HepG2 (cell line): Measurements from ENCODE around the gene RTF1. TPM values are rescaled to one million over a fixed set of nuclear protein-coding genes. Genes with fewer than 3 reads are reported as not detected.

Experiments
- BATF2 ChIP-seq: sonication (generic); formaldehyde crosslinking; IDR thresholded peaks from 2 replicates; pipeline ENCODE4 v1.8.0; 2022; ENCODE audit warnings: mild to moderate bottlenecking, missing genetic modification reagents, moderate library complexity
- CTCF ChIP-seq: sonication (generic); formaldehyde crosslinking; IDR thresholded peaks from 2 replicates; pipeline ENCODE4 v1.5.0; 2020; ENCODE audit warnings: mild to moderate bottlenecking, missing genetic modification reagents, moderate library complexity
- GABPA ChIP-seq, 2 experiments: IDR thresholded peaks; 2 replicates each; pipeline ENCODE4 v1.6.1; 2011 to 2016; ENCODE audit warnings: low read depth in 2 of 2, low read length in 1 of 2, missing biosample characterization in 1 of 2, missing genetic modification characterization in 1 of 2
- HOXD1 ChIP-seq: sonication (generic); formaldehyde crosslinking; IDR thresholded peaks from 2 replicates; pipeline ENCODE4 v1.5.0; 2020; ENCODE audit warnings: missing genetic modification reagents
- IRF1 ChIP-seq: sonication (generic); formaldehyde crosslinking; IDR thresholded peaks from 2 replicates; pipeline ENCODE4 v1.4.0; 2020; ENCODE audit warnings: low read depth, mild to moderate bottlenecking, missing genetic modification reagents
- ISX ChIP-seq: sonication (generic); formaldehyde crosslinking; conservative IDR thresholded peaks from 2 replicates; pipeline ENCODE4 v1.5.0; 2020; ENCODE audit warnings: missing genetic modification reagents
- KDM5B ChIP-seq: sonication (generic); formaldehyde crosslinking; IDR thresholded peaks from 2 replicates; pipeline ENCODE4 v1.4.0; 2020; ENCODE audit warnings: missing genetic modification reagents, mild to moderate bottlenecking, borderline replicate concordance
- MXD4 ChIP-seq: IDR thresholded peaks from 2 replicates; pipeline ENCODE4 v1.6.1; 2016; ENCODE audit warnings: mild to moderate bottlenecking, missing biosample characterization, missing genetic modification reagents
- NBN ChIP-seq: fragments of 450-650 bp; conservative IDR thresholded peaks from 2 replicates; pipeline ENCODE4 v1.6.1; 2017
- NFRKB ChIP-seq: fragments of 450-650 bp; IDR thresholded peaks from 2 replicates; pipeline ENCODE4 v1.6.1; 2017
- POLR2AphosphoS5 ChIP-seq: IDR thresholded peaks from 2 replicates; pipeline ENCODE4 v1.6.1; 2012; ENCODE audit warnings: low read depth, low read length
- SMYD3 ChIP-seq: sonication (generic); formaldehyde crosslinking; IDR thresholded peaks from 2 replicates; pipeline ENCODE4 v1.8.1; 2023; ENCODE audit warnings: mild to moderate bottlenecking, missing genetic modification reagents
- TEF ChIP-seq: sonication (generic); formaldehyde crosslinking; IDR thresholded peaks from 2 replicates; pipeline ENCODE4 v1.5.0; 2020; ENCODE audit warnings: missing genetic modification reagents
- ZBTB43 ChIP-seq: sonication (generic); formaldehyde crosslinking; conservative IDR thresholded peaks from 2 replicates; pipeline ENCODE4 v1.4.0; 2020; ENCODE audit warnings: missing genetic modification reagents
- ZBTB44 ChIP-seq: sonication (generic); formaldehyde crosslinking; IDR thresholded peaks from 2 replicates; pipeline ENCODE4 v1.4.0; 2020; ENCODE audit warnings: missing genetic modification reagents
- ZBTB8A ChIP-seq: sonication (generic); formaldehyde crosslinking; IDR thresholded peaks from 2 replicates; pipeline ENCODE4 v1.4.0; 2020; ENCODE audit warnings: mild to moderate bottlenecking, low read depth, missing genetic modification reagents, borderline replicate concordance
- ZNF350 ChIP-seq: sonication (generic); formaldehyde crosslinking; IDR thresholded peaks from 2 replicates; pipeline ENCODE4 v1.4.0; 2020; ENCODE audit warnings: mild to moderate bottlenecking, low read depth, missing genetic modification reagents, borderline replicate concordance
- ZNF556 ChIP-seq: sonication (generic); formaldehyde crosslinking; IDR thresholded peaks from 2 replicates; pipeline ENCODE4 v1.4.0; 2020; ENCODE audit warnings: mild to moderate bottlenecking, missing genetic modification reagents, borderline replicate concordance
- ZNF558 ChIP-seq: sonication (generic); formaldehyde crosslinking; IDR thresholded peaks from 2 replicates; pipeline ENCODE4 v1.9.0; 2022; ENCODE audit warnings: mild to moderate bottlenecking, missing genetic modification reagents, borderline replicate concordance
- ZNF660 ChIP-seq: sonication (generic); formaldehyde crosslinking; IDR thresholded peaks from 2 replicates; pipeline ENCODE4 v1.5.1; 2020; ENCODE audit warnings: mild to moderate bottlenecking, low read depth, missing genetic modification reagents, borderline replicate concordance
- ZNF704 ChIP-seq: sonication (generic); formaldehyde crosslinking; IDR thresholded peaks from 2 replicates; pipeline ENCODE4 v1.8.1; 2023; ENCODE audit warnings: mild to moderate bottlenecking, inconsistent platforms, moderate library complexity, missing genetic modification reagents, borderline replicate concordance
- ZNF792 ChIP-seq: IDR thresholded peaks from 2 replicates; pipeline ENCODE4 v1.6.1; 2016
- polyA plus RNA-seq, 8 experiments: library from polyadenylated mRNA; depleted of rRNA in 3 of 8; stranded (reverse) in 7 of 8; unstranded in 1 of 8; fragments of >200 nt; fragmentation: Illumina TruSeq in 4 of 8; extraction: Trizol in 4 of 8; gene quantifications; 2 replicates each; pipeline versions ENCODE4 v1.2.1 to v1.2.3, GENCODE V29; 2011 to 2016; ENCODE audit warnings: low read depth in 4 of 8, missing spikeins in 1 of 8, mixed read lengths in 1 of 8; ENCODE audit not compliant: insufficient read depth in 1 of 8
- total RNA-seq, 5 experiments: library from RNA; depleted of rRNA; stranded (reverse); fragments of >200 nt; fragmentation: Illumina TruSeq; extraction: Trizol; gene quantifications; 2 replicates each; pipeline ENCODE4 v1.2.3, GENCODE V29; 2016; ENCODE audit warnings: low read depth in 1 of 5

Gene RTF1
- total and polyA plus RNA-seq, 2 of the 13 experiments (the other 11 are each of a cell fraction or from before 2014, with no cell fraction given): 13.9 to 17.9 TPM

GRCh38 chr15:41416128-41416741 is 660 bp upstream of the RTF1 start (continued):
- TF ChIP-seq CTCF: no peak
- TF ChIP-seq NFRKB: no peak
- TF ChIP-seq HOXD1 (CRISPR knock-in tag): no peak
- no peak for TF ChIP-seq KDM5B (CRISPR knock-in tag)
- no peak for TF ChIP-seq ZBTB43 (CRISPR knock-in tag)
- no peak for TF ChIP-seq ZBTB44 (CRISPR knock-in tag)
- no peak for TF ChIP-seq ZNF556 (CRISPR knock-in tag)
- 0 out of 2 replicates have a peak, but pooled peaks have one; percentile 81 for TF ChIP-seq ZNF704 (CRISPR knock-in tag)
- no peak for TF ChIP-seq NBN
- TF ChIP-seq ZBTB8A (CRISPR knock-in tag): no peak
- peak; percentile 62; the same call in 1 of the 2 replicates for TF ChIP-seq SMYD3 (CRISPR knock-in tag)
- TF ChIP-seq GABPA (IDR thresholded peaks at IDR 0.05; ENCODE audit: low read depth, low read length): no peak
- no peak for TF ChIP-seq GABPA (CRISPR knock-in tag; IDR thresholded peaks at IDR 0.05; ENCODE audit: low read depth)
- no peak for TF ChIP-seq POLR2AphosphoS5
- TF ChIP-seq ZNF558 (CRISPR knock-in tag): no peak
- no peak for TF ChIP-seq ISX (CRISPR knock-in tag)
- TF ChIP-seq BATF2: no peak
- no peak for TF ChIP-seq TEF (CRISPR knock-in tag)
- TF ChIP-seq ZNF660 (CRISPR knock-in tag): no peak
- no peak for TF ChIP-seq MXD4 (CRISPR knock-in tag)
- TF ChIP-seq ZNF792 (CRISPR knock-in tag): no peak
- TF ChIP-seq ZNF350: peak; percentile 3; the same call in 1 of the 2 replicates
- TF ChIP-seq IRF1 (CRISPR knock-in tag): no peak
